Hepatocyte (in vitro differentiated cells): Measurements from ENCODE around the gene HTR3D.

ENCODE experiments used
- CTCF ChIP-seq: fragments of 200-600 bp; sonication (generic); IDR thresholded peaks from 2 replicates; pipeline ENCODE4 v1.5.1; 2016; ENCODE audit warnings: antibody characterized with exemption, mild to moderate bottlenecking; ENCODE audit not compliant: poor library complexity
- EZH2 ChIP-seq: fragments of 200-600 bp; sonication (generic); IDR thresholded peaks from 2 replicates; pipeline ENCODE4 v1.6.1; 2016; ENCODE audit warnings: antibody characterized with exemption, mild to moderate bottlenecking, borderline replicate concordance
- EZH2phosphoT487 ChIP-seq: fragments of 200-600 bp; sonication (generic); IDR thresholded peaks from one replicate; pipeline ENCODE4 v1.6.1; 2018; ENCODE audit warnings: antibody characterized with exemption, mild to moderate bottlenecking, low read depth, moderate library complexity; ENCODE audit not compliant: unreplicated experiment, severe bottlenecking

DNA sequence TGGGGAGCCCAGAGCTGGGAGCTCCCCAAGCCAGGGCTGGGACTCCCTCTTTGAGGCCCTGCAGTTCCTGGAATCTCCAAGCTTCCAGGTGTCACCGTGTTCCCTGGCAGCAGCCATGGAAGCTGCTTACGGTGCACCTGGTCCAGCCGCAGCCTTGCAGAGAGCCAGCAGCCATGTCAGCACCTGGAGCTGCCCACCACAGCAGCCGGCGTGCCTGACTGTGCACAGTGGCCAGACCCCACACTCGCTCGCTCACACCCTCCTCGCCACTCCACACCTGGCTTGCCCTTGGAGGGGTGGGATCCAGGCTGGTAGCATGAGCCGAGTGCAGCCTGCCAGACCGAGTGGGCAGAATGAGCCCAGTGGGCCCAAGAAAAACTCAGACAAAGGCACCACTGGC, 50.5 kb downstream of the HTR3D start:
- TF ChIP-seq CTCF (no peak), EZH2 (no peak), EZH2phosphoT487 (no peak)
